H1 (cell line): ENCODE measurements around the gene GREM2. TPM values are rescaled to one million over a fixed set of nuclear protein-coding genes. Genes with fewer than 3 reads are reported as not detected.

ENCODE experiments used
- ASH2L ChIP-seq: fragments of 200-600, 300-600 bp; sonication (generic); IDR thresholded peaks from one replicate; pipeline ENCODE4 v1.7.1; 2017; ENCODE audit warnings: low read length
- BRCA1 ChIP-seq: IDR thresholded peaks from 2 replicates; pipeline ENCODE4 v1.6.1; 2012; ENCODE audit warnings: low read depth, low read length, improper control_type of control experiment
- CTBP2 ChIP-seq: IDR thresholded peaks from 2 replicates; pipeline ENCODE4 v1.7.0; 2011; ENCODE audit warnings: borderline replicate concordance, mild to moderate bottlenecking, moderate library complexity, mixed read lengths, low read length; ENCODE audit not compliant: insufficient read depth, insufficient read length
- HDAC2 ChIP-seq, 2 experiments: fragments of 300-600 bp in 1 of 2; sonication (generic) in 1 of 2; IDR thresholded peaks; 2 replicates each; pipeline ENCODE4 v1.6.1; 2011 to 2012; ENCODE audit warnings: low read depth in 2 of 2, low read length in 2 of 2, mild to moderate bottlenecking in 2 of 2, moderate library complexity in 2 of 2, borderline replicate concordance in 1 of 2, inconsistent platforms in 1 of 2
- NRF1 ChIP-seq: IDR thresholded peaks from 2 replicates; pipeline ENCODE4 v1.6.1; 2011; ENCODE audit warnings: mild to moderate bottlenecking, low read depth, low read length, improper control_type of control experiment
- RXRA ChIP-seq: IDR thresholded peaks from 2 replicates; pipeline ENCODE4 v1.6.1; 2011; ENCODE audit warnings: low read depth, mild to moderate bottlenecking, low read length, moderate library complexity; ENCODE audit not compliant: insufficient read depth
- SAP30 ChIP-seq: fragments of 300-600 bp; sonication (generic); IDR thresholded peaks from 2 replicates; pipeline ENCODE4 v1.7.1; 2012; ENCODE audit warnings: low read length, moderate library complexity, mild to moderate bottlenecking, inconsistent platforms; ENCODE audit not compliant: insufficient read depth, insufficient replicate concordance
- SUZ12 ChIP-seq: fragments of 200-600 bp; sonication (generic); IDR thresholded peaks from 2 replicates; pipeline ENCODE4 v1.6.1; 2012; ENCODE audit warnings: mild to moderate bottlenecking, inconsistent platforms, low read length, moderate library complexity, mixed read lengths
- polyA plus RNA-seq, 7 experiments: library from polyadenylated mRNA; depleted of rRNA in 3 of 7; stranded (reverse) in 5 of 7; unstranded in 2 of 7; fragments of >200 nt in 5 of 7; fragments of 200-250 nt in 2 of 7; gene quantifications; 1 replicate in 5 of 7; 2 replicates in 1 of 7; 4 replicates in 1 of 7; pipeline versions ENCODE4 v1.2.1 to v1.2.3, GENCODE V29; 2011 to 2013; ENCODE audit warnings: missing spikeins in 2 of 7, mixed read lengths in 2 of 7
- total RNA-seq: library from RNA; stranded (reverse); fragmentation: NEBNext Ultra II Directional; extraction: Animal tissue kit (Norgen Biotek cat#: 25700); gene quantifications from 2 replicates; pipeline ENCODE4 v1.2.1, GENCODE V29; 2021
- TF ChIP-seq, protein P1 (sequence below): IDR thresholded peaks from 2 replicates; pipeline ENCODE4 v1.6.1; 2012; ENCODE audit warnings: inconsistent platforms

Gene GREM2
- total and polyA plus RNA-seq, 2 of the 8 experiments (the other 6 are each of a cell fraction or from before 2014, with no cell fraction given) = 0.05 TPM; not detected in 1

DNA sequence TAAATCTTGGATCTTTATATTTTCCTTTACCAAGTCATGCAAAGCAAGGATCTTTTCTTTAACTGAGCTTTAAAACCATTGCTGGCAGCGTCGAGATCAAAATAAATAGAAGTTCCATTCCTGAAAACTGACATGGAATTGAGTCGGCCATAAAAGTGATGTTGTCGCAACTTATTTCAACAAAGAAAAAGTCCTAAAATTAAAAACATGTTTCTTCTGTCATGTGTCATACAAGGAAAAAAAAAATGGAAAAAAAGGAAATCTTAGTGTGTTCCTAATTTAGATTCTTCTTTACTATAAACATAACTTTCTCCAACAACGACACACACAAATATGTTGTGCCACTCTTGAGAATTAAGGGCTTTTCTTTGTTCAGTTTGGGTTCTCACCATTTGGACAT lies 34.9 kb downstream of the GREM2 start (continued):
- TF ChIP-seq HDAC2 (IDR thresholded peaks at IDR 0.05; ENCODE audit: borderline replicate concordance in 1 of 2, low read depth in 2 of 2, low read length in 2 of 2) = no peak
- TF ChIP-seq, protein P1, sequence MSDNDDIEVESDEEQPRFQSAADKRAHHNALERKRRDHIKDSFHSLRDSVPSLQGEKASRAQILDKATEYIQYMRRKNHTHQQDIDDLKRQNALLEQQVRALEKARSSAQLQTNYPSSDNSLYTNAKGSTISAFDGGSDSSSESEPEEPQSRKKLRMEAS = no peak
- TF ChIP-seq BRCA1 = no peak
- no peak for TF ChIP-seq SAP30
- no peak for TF ChIP-seq CTBP2
- TF ChIP-seq SUZ12 = no peak
- TF ChIP-seq ASH2L = no peak
- TF ChIP-seq RXRA = no peak
- TF ChIP-seq NRF1 = no peak
